SJCRH30 (cell line): ENCODE results near the gene LATS2. TPM values are rescaled to one million over a fixed set of nuclear protein-coding genes. Genes with fewer than 3 reads are reported as not detected.

Experiments
- DNase-seq, 2 experiments: peaks; one replicate each; pipeline ENCODE4 v3.0.0-alpha.2; 2015 to 2020
- H3K27ac ChIP-seq: fragments of 250-450 bp; sonication (Bioruptor Pico); 2 replicates; pipeline ENCODE4 v1.5.1; 2020; ENCODE audit warnings: mild to moderate bottlenecking, moderate library complexity
- H3K27me3 ChIP-seq: fragments of 250-450 bp; sonication (Bioruptor Pico); 2 replicates; pipeline ENCODE4 v1.5.1; 2020; ENCODE audit warnings: mild to moderate bottlenecking, moderate library complexity
- H3K36me3 ChIP-seq: fragments of 250-450 bp; sonication (Bioruptor Pico); 2 replicates; pipeline ENCODE4 v1.5.1; 2020; ENCODE audit warnings: mild to moderate bottlenecking, moderate library complexity
- H3K4me1 ChIP-seq: fragments of 250-450 bp; sonication (Bioruptor Pico); 2 replicates; pipeline ENCODE4 v1.5.1; 2020; ENCODE audit warnings: mild to moderate bottlenecking, moderate library complexity
- H3K4me3 ChIP-seq: fragments of 250-450 bp; sonication (Bioruptor Pico); 2 replicates; pipeline ENCODE4 v1.5.1; 2020; ENCODE audit warnings: mild to moderate bottlenecking, moderate library complexity
- H3K9me3 ChIP-seq: fragments of 250-450 bp; sonication (Bioruptor Pico); replicated peaks from 2 replicates; pipeline ENCODE4 v1.5.1; 2020; ENCODE audit warnings: mild to moderate bottlenecking, moderate library complexity
- total RNA-seq: library from RNA; depleted of rRNA; stranded (reverse); fragments of >200 nt; shearing (Covaris generic); gene quantifications from 2 replicates; pipeline ENCODE4 v1.2.3, GENCODE V29; 2014

LATS2 gene
- total RNA-seq, 1 experiment from 2014 or later, result 14.9 TPM

- H3K36me3 ChIP-seq, result peaks cover 32% of the 10 kb centered on the region
- DNase-seq, result no peak
- no peak overlapping the region for H3K27ac ChIP-seq
- H3K4me1 ChIP-seq, result peaks cover 18% of the 10 kb centered on the region
- H3K9me3 ChIP-seq, result no peaks in the 10 kb centered on the region
- no peak overlapping the region for H3K4me3 ChIP-seq
- H3K27me3 ChIP-seq, result no peaks in the 10 kb centered on the region
Measured at GRCh38 chr13:20991741-20992520, 69.5 kb downstream of the LATS2 start.

GRCh38 chr13:20990910-20991525 is 70.4 kb downstream of the LATS2 start:
- Histone ChIP-seq H3K4me3 (no peak overlapping the region), H3K27ac (no peak overlapping the region), H3K4me1 (peaks cover 18% of the 10 kb centered on the region), H3K9me3 (no peaks in the 10 kb centered on the region), H3K36me3 (peaks cover 37% of the 10 kb centered on the region), H3K27me3 (no peaks in the 10 kb centered on the region)
- DNase-seq, result no peak

GRCh38 chr13:20989656-20990321 is 71.6 kb downstream of the LATS2 start:
- peak; percentile 75 to 88 for DNase-seq
- Histone ChIP-seq H3K4me1 (peaks cover 18% of the 10 kb centered on the region), H3K9me3 (no peaks in the 10 kb centered on the region), H3K27me3 (no peaks in the 10 kb centered on the region), H3K36me3 (peaks cover 37% of the 10 kb centered on the region), H3K4me3 (no peak overlapping the region), H3K27ac (peak overlapping the region; percentile 78)

- H3K27me3 ChIP-seq, result no peaks in the 10 kb centered on the region
- peaks cover 37% of the 10 kb centered on the region for H3K36me3 ChIP-seq
- peak overlapping the region; percentile 78 for H3K27ac ChIP-seq
- H3K9me3 ChIP-seq, result no peaks in the 10 kb centered on the region
- H3K4me1 ChIP-seq, result peaks cover 18% of the 10 kb centered on the region
- no peak for DNase-seq
- no peak overlapping the region for H3K4me3 ChIP-seq
Measured at GRCh38 chr13:20988909-20989655, 72.3 kb downstream of the LATS2 start.

- Histone ChIP-seq H3K4me3 (no peak overlapping the region), H3K4me1 (peaks cover 18% of the 10 kb centered on the region), H3K36me3 (peaks cover 41% of the 10 kb centered on the region), H3K9me3 (no peaks in the 10 kb centered on the region), H3K27me3 (no peaks in the 10 kb centered on the region), H3K27ac (no peak overlapping the region)
- DNase-seq, result no peak
Measured at GRCh38 chr13:20988033-20988908, 73.1 kb downstream of the LATS2 start.

GRCh38 chr13:20987599-20987998 is 73.8 kb downstream of the LATS2 start:
- Histone ChIP-seq H3K36me3 (peaks cover 46% of the 10 kb centered on the region), H3K4me3 (no peak overlapping the region), H3K27ac (no peak overlapping the region), H3K4me1 (peaks cover 18% of the 10 kb centered on the region), H3K9me3 (no peaks in the 10 kb centered on the region), H3K27me3 (no peaks in the 10 kb centered on the region)
- no peak for DNase-seq

GRCh38 chr13:20984879-20985278 is 76.5 kb downstream of the LATS2 start:
- Histone ChIP-seq H3K36me3 (peaks cover 64% of the 10 kb centered on the region), H3K27ac (no peak overlapping the region), H3K27me3 (no peaks in the 10 kb centered on the region), H3K4me3 (no peak overlapping the region), H3K4me1 (peaks cover 9% of the 10 kb centered on the region), H3K9me3 (no peaks in the 10 kb centered on the region)
- DNase-seq, result no peak

GRCh38 chr13:20983386-20983785 is 78.0 kb downstream of the LATS2 start:
- peaks cover 62% of the 10 kb centered on the region for H3K36me3 ChIP-seq

GRCh38 chr13:20981370-20982095 is 79.9 kb downstream of the LATS2 start:
- H3K36me3 ChIP-seq, result peaks cover 52% of the 10 kb centered on the region
- H3K27ac ChIP-seq, result no peak overlapping the region
- no peaks in the 10 kb centered on the region for H3K9me3 ChIP-seq
- H3K27me3 ChIP-seq, result no peaks in the 10 kb centered on the region
- no peak for DNase-seq
- H3K4me1 ChIP-seq, result no peaks in the 10 kb centered on the region
- no peak overlapping the region for H3K4me3 ChIP-seq

More at GRCh38 chr13:20983386-20983785, 78.0 kb downstream of the LATS2 start:
- DNase-seq, result no peak
- H3K27ac ChIP-seq, result no peak overlapping the region
- H3K4me1 ChIP-seq, result no peaks in the 10 kb centered on the region
- H3K27me3 ChIP-seq, result no peaks in the 10 kb centered on the region
- H3K4me3 ChIP-seq, result no peak overlapping the region
- H3K9me3 ChIP-seq, result no peaks in the 10 kb centered on the region

GRCh38 chr13:20980899-20981298 is 80.5 kb downstream of the LATS2 start:
- H3K36me3 ChIP-seq, result peaks cover 53% of the 10 kb centered on the region

GRCh38 chr13:20980430-20980829 is 81.0 kb downstream of the LATS2 start:
- Histone ChIP-seq H3K36me3 (peaks cover 53% of the 10 kb centered on the region), H3K9me3 (no peaks in the 10 kb centered on the region), H3K27ac (no peak overlapping the region), H3K4me1 (no peaks in the 10 kb centered on the region), H3K4me3 (no peak overlapping the region), H3K27me3 (no peaks in the 10 kb centered on the region)
- no peak for DNase-seq

More at GRCh38 chr13:20980899-20981298, 80.5 kb downstream of the LATS2 start:
- no peak for DNase-seq
- H3K9me3 ChIP-seq, result no peaks in the 10 kb centered on the region
- H3K4me1 ChIP-seq, result no peaks in the 10 kb centered on the region
- no peaks in the 10 kb centered on the region for H3K27me3 ChIP-seq
- no peak overlapping the region for H3K4me3 ChIP-seq
- no peak overlapping the region for H3K27ac ChIP-seq

- H3K27ac ChIP-seq, result no peak overlapping the region
- no peak overlapping the region for H3K4me3 ChIP-seq
- H3K27me3 ChIP-seq, result no peaks in the 10 kb centered on the region
- no peak for DNase-seq
- peaks cover 55% of the 10 kb centered on the region for H3K36me3 ChIP-seq
- no peaks in the 10 kb centered on the region for H3K4me1 ChIP-seq
- no peaks in the 10 kb centered on the region for H3K9me3 ChIP-seq
Measured at GRCh38 chr13:20977394-20977793, 84.0 kb downstream of the LATS2 start.

- Histone ChIP-seq H3K4me3 (no peak overlapping the region), H3K9me3 (no peaks in the 10 kb centered on the region), H3K27ac (no peak overlapping the region), H3K4me1 (no peaks in the 10 kb centered on the region), H3K27me3 (no peaks in the 10 kb centered on the region), H3K36me3 (peaks cover 33% of the 10 kb centered on the region)
- no peak for DNase-seq
Measured at GRCh38 chr13:20974981-20975585, 86.3 kb downstream of the LATS2 start.
